GM12892 (cell line): ENCODE data around the gene PER1.

Experiments
- POLR2A ChIP-seq: IDR thresholded peaks from 2 replicates; pipeline ENCODE4 v1.6.1; 2011; ENCODE audit warnings: low read depth, low read length, control low read depth
- POLR2AphosphoS5 ChIP-seq: IDR thresholded peaks from 2 replicates; pipeline ENCODE4 v1.6.1; 2011; ENCODE audit warnings: low read depth, low read length, control low read depth
- TAF1 ChIP-seq: IDR thresholded peaks from 2 replicates; pipeline ENCODE4 v1.6.1; 2011; ENCODE audit warnings: low read depth, mild to moderate bottlenecking, control low read depth, low read length, borderline replicate concordance

GRCh38 chr17:8162997-8163977 is 11.1 kb upstream of the PER1 start:
- TF ChIP-seq POLR2A = no peak
- TF ChIP-seq TAF1 = no peak
- TF ChIP-seq POLR2AphosphoS5 = 0 out of 2 replicates have a peak, but pooled peaks have one; percentile 5
